ENCODE data around the gene DYNLT5. TPM values are rescaled to one million over a fixed set of nuclear protein-coding genes. Genes with fewer than 3 reads are reported as not detected.
"Not testable (repeated sequence)": the region's sequence is repeated elsewhere in the genome, so short reads cannot be mapped to it uniquely, and the experiment has no call there.

The DYNLT5 gene
- total RNA-seq, 3 donors from 2014 or later = 0.32 to 1.0 (median 0.33) TPM

GRCh38 chr1:66777831-66778230 lies 25.6 kb downstream of the DYNLT5 start:
- H3K27ac ChIP-seq = no peak overlapping the region
- intact Hi-C loops (cut with DNase I; ENCODE audit: low total_unique reads) = no loop called here
- H3K4me1 ChIP-seq = no peaks in the 10 kb centered on the region

GRCh38 chr1:66778266-66778665 lies 26.0 kb downstream of the DYNLT5 start:
- no peak overlapping the region for H3K4me3 ChIP-seq
- no peaks in the 10 kb centered on the region for H3K4me1 ChIP-seq
- TF ChIP-seq POLR2A (IDR thresholded peaks at IDR 0.05) = no peak
- no peak for TF ChIP-seq POLR2AphosphoS5 (IDR thresholded peaks at IDR 0.05)
- TF ChIP-seq CTCF (IDR thresholded peaks at IDR 0.05) = no peak
- no peaks in the 10 kb centered on the region for H3K27me3 ChIP-seq
- H3K9me3 ChIP-seq = no peaks in the 10 kb centered on the region
- no peak overlapping the region for H3K27ac ChIP-seq
- intact Hi-C loops (cut with DNase I; ENCODE audit: low total_unique reads) = no loop called here
- H3K36me3 ChIP-seq = no peaks in the 10 kb centered on the region
- DNase-seq (ENCODE audit: low spot score in 2 of 2) = no peak

More at GRCh38 chr1:66777831-66778230, 25.6 kb downstream of the DYNLT5 start:
- no peak for TF ChIP-seq POLR2A (IDR thresholded peaks at IDR 0.05)
- TF ChIP-seq POLR2AphosphoS5 (IDR thresholded peaks at IDR 0.05) = no peak
- no peak for TF ChIP-seq CTCF (IDR thresholded peaks at IDR 0.05)
- H3K27me3 ChIP-seq = no peaks in the 10 kb centered on the region
- H3K9me3 ChIP-seq = no peaks in the 10 kb centered on the region
- no peaks in the 10 kb centered on the region for H3K36me3 ChIP-seq
- H3K4me3 ChIP-seq = no peak overlapping the region
- no peak for DNase-seq (ENCODE audit: low spot score in 2 of 2)

- no peak overlapping the region for H3K27ac ChIP-seq
- H3K9me3 ChIP-seq = no peaks in the 10 kb centered on the region
- no peak for TF ChIP-seq POLR2AphosphoS5 (IDR thresholded peaks at IDR 0.05)
- H3K4me3 ChIP-seq = no peak overlapping the region
- intact Hi-C loops (cut with DNase I; ENCODE audit: low total_unique reads) = no loop called here
- H3K4me1 ChIP-seq = no peaks in the 10 kb centered on the region
- no peak for DNase-seq (ENCODE audit: low spot score in 2 of 2)
- H3K36me3 ChIP-seq = no peaks in the 10 kb centered on the region
- H3K27me3 ChIP-seq = no peaks in the 10 kb centered on the region
These were observed 26.7 kb downstream of the DYNLT5 start for GRCh38 chr1:66778969-66779368.

DNA sequence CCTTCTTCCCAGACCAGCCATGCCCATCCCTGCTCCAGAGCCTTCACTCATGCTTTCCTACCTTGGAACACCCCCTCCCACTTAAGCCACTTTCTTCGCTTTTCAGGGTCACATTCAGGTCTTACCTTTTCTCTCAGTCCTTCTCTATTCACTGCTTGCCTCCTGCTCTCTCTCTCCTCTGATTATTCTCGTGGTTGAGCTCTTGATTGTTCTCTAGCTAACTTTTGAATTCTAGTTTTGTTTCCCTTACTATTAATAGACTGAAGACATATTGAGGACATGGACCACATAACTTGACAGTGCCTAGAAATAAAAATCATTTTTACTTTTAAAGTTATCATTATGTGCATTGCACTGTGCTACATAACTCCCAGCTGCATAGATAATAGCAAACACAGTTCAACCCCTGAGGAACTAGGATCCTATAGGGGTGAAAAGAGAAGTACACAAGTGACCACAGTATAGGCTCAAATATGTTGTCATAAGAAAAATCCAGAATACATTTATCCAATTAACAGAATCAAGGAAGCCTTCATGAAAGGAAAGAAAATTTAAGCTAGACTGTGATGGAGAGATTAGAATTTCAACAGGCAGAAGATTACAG lies 27.3 kb downstream of the DYNLT5 start:
- H3K36me3 ChIP-seq = no peaks in the 10 kb centered on the region
- intact Hi-C loops (cut with DNase I; ENCODE audit: low total_unique reads) = no loop called here
- TF ChIP-seq CTCF (IDR thresholded peaks at IDR 0.05) (no peak), POLR2A (IDR thresholded peaks at IDR 0.05) (no peak), POLR2AphosphoS5 (IDR thresholded peaks at IDR 0.05) (no peak)

DNA sequence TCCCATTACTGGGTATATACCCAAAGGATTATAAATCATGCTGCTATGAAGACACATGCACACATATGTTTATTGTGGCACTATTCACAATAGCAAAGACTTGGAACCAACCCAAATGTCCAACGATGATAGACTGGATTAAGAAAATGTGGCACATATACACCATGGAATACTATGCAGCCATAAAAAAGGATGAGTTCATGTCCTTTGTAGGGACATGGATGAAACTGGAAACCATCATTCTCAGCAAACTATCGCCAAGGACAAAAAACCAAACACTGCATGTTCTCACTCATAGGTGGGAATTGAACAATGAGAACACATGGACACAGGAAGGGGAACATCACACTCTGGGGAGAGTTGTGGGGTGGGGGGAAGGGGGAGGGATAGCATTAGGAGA lies 33.5 kb downstream of the DYNLT5 start:
- not testable (repeated sequence) for DNase-seq (ENCODE audit: low spot score in 2 of 2)

More for the DNA sequence above, 27.3 kb downstream of the DYNLT5 start:
- no peak for DNase-seq (ENCODE audit: low spot score in 2 of 2)
- H3K9me3 ChIP-seq = no peaks in the 10 kb centered on the region
- no peaks in the 10 kb centered on the region for H3K27me3 ChIP-seq
- H3K4me3 ChIP-seq = no peak overlapping the region
- no peaks in the 10 kb centered on the region for H3K4me1 ChIP-seq
- H3K27ac ChIP-seq = no peak overlapping the region

GRCh38 chr1:66787641-66788040 lies 35.4 kb downstream of the DYNLT5 start:
- TF ChIP-seq POLR2A (IDR thresholded peaks at IDR 0.05) (no peak), CTCF (IDR thresholded peaks at IDR 0.05) (no peak), POLR2AphosphoS5 (IDR thresholded peaks at IDR 0.05) (no peak)
- Histone ChIP-seq H3K4me3 (no peak overlapping the region), H3K27ac (no peak overlapping the region), H3K36me3 (no peaks in the 10 kb centered on the region), H3K4me1 (no peaks in the 10 kb centered on the region), H3K9me3 (no peaks in the 10 kb centered on the region), H3K27me3 (no peaks in the 10 kb centered on the region)
- DNase-seq (ENCODE audit: low spot score in 2 of 2) = no peak
- intact Hi-C loops (cut with DNase I; ENCODE audit: low total_unique reads) = no loop called here

More for the DNA sequence above, 33.5 kb downstream of the DYNLT5 start:
- H3K4me3 ChIP-seq; intact Hi-C loops (cut with DNase I; ENCODE audit: low total_unique reads); H3K4me1 ChIP-seq; H3K27me3 ChIP-seq; H3K36me3 ChIP-seq; H3K9me3 ChIP-seq; H3K27ac ChIP-seq: not testable (repeated sequence)

Data from breast epithelium (tissue), 4 donors.